HG03097 (cell line): ENCODE measurements around the gene ITGA4.

Experiments
- ATAC-seq: cut with Tn5 transposase; IDR thresholded peaks from one replicate; pipeline ENCODE4 v1.9.1; 2021; ENCODE audit not compliant: unreplicated experiment, low FRiP score

The ITGA4 gene

GRCh38 chr2:181457741-181458425 lies 697 bp downstream of the ITGA4 start:
- ATAC-seq: peak; percentile 1

- ATAC-seq: no peak
Measured at GRCh38 chr2:181458871-181459270, 1.7 kb downstream of the ITGA4 start.

GRCh38 chr2:181459621-181460021 lies 2.4 kb downstream of the ITGA4 start:
- ATAC-seq: no peak

GRCh38 chr2:181461056-181461997 lies 4.1 kb downstream of the ITGA4 start:
- no peak for ATAC-seq

- no peak for ATAC-seq
Measured at GRCh38 chr2:181462033-181462432, 4.8 kb downstream of the ITGA4 start.

GRCh38 chr2:181463588-181463987 lies 6.4 kb downstream of the ITGA4 start:
- no peak for ATAC-seq

- ATAC-seq: no peak
Measured at GRCh38 chr2:181464966-181465365, 7.8 kb downstream of the ITGA4 start.

GRCh38 chr2:181465676-181466375 lies 8.6 kb downstream of the ITGA4 start:
- ATAC-seq: no peak

- ATAC-seq: no peak
Measured at GRCh38 chr2:181466661-181467576, 9.7 kb downstream of the ITGA4 start.

GRCh38 chr2:181467966-181468707 lies 11.0 kb downstream of the ITGA4 start:
- no peak for ATAC-seq

GRCh38 chr2:181468811-181469210 lies 11.6 kb downstream of the ITGA4 start:
- no peak for ATAC-seq

GRCh38 chr2:181471226-181471625 lies 14.0 kb downstream of the ITGA4 start:
- ATAC-seq: no peak

GRCh38 chr2:181471783-181472182 lies 14.6 kb downstream of the ITGA4 start:
- no peak for ATAC-seq

- ATAC-seq: no peak
Measured at GRCh38 chr2:181472990-181473389, 15.8 kb downstream of the ITGA4 start.

GRCh38 chr2:181474222-181474881 lies 17.2 kb downstream of the ITGA4 start:
- no peak for ATAC-seq

- no peak for ATAC-seq
Measured at GRCh38 chr2:181483211-181483610, 26.0 kb downstream of the ITGA4 start.

- no peak for ATAC-seq
Measured at GRCh38 chr2:181483876-181484275, 26.7 kb downstream of the ITGA4 start.

GRCh38 chr2:181484851-181485637 lies 27.9 kb downstream of the ITGA4 start:
- ATAC-seq: no peak
